ENCODE results near the gene LRPPRC. TPM values are rescaled to one million over a fixed set of nuclear protein-coding genes. Genes with fewer than 3 reads are reported as not detected.
A peak's percentile ranks its signal among the peaks of the same experiment; 100 is the strongest.
"Not testable (repeated sequence)": the region's sequence is repeated elsewhere in the genome, so short reads cannot be mapped to it uniquely, and the experiment has no call there.

The LRPPRC gene
- polyA plus RNA-seq, 1 experiment, result 86.9 TPM

GRCh38 chr2:44038277-44038676 lies 42.5 kb upstream of the LRPPRC start:
- ChIA-PET CTCF (interaction anchor here (0.6 to 1.3 kb wide), 5 partner anchors 8 to 460 kb away, joined by 3 to 6 read pairs (median 4); no protein-coding TSS in a partner anchor), POLR2A (no interaction called here)
- peaks cover 17% of the 10 kb centered on the region for H3K27me3 ChIP-seq (ENCODE audit: control insufficient read depth, insufficient read depth, low read length)

GRCh38 chr2:44037221-44037620 lies 41.4 kb upstream of the LRPPRC start:
- no peak for TF ChIP-seq CTCF (IDR thresholded peaks at IDR 0.05; ENCODE audit: low read depth, low read length)
- peaks cover 20% of the 10 kb centered on the region for H3K27me3 ChIP-seq (ENCODE audit: control insufficient read depth, insufficient read depth, low read length)
- ChIA-PET CTCF (interaction anchor here (1.2 to 1.3 kb wide), 2 partner anchors 9 to 443 kb away, joined by 3 to 6 read pairs; no protein-coding TSS in a partner anchor), POLR2A (no interaction called here)
- no peaks in the 10 kb centered on the region for H3K9me3 ChIP-seq (ENCODE audit: control insufficient read depth, insufficient read depth, low read length)
- no peak overlapping the region for H3K27ac ChIP-seq (ENCODE audit: low read depth, low read length)
- no peak for DNase-seq (ENCODE audit: low read depth, low spot score)
- no peak overlapping the region for H3K4me3 ChIP-seq (ENCODE audit: low read depth, low read length)

More at GRCh38 chr2:44038277-44038676, 42.5 kb upstream of the LRPPRC start:
- TF ChIP-seq CTCF (IDR thresholded peaks at IDR 0.05; ENCODE audit: low read depth, low read length), result no peak
- no peak overlapping the region for H3K4me3 ChIP-seq (ENCODE audit: low read depth, low read length)
- no peaks in the 10 kb centered on the region for H3K9me3 ChIP-seq (ENCODE audit: control insufficient read depth, insufficient read depth, low read length)
- no peak overlapping the region for H3K27ac ChIP-seq (ENCODE audit: low read depth, low read length)
- DNase-seq (ENCODE audit: low read depth, low spot score), result no peak

GRCh38 chr2:44033947-44034346 lies 38.2 kb upstream of the LRPPRC start:
- POLR2A ChIA-PET, result no interaction called here
- Histone ChIP-seq H3K9me3 (ENCODE audit: control insufficient read depth, insufficient read depth, low read length) (no peaks in the 10 kb centered on the region), H3K27me3 (ENCODE audit: control insufficient read depth, insufficient read depth, low read length) (peaks cover 22% of the 10 kb centered on the region), H3K27ac (ENCODE audit: low read depth, low read length) (no peak overlapping the region), H3K4me3 (ENCODE audit: low read depth, low read length) (no peak overlapping the region)
- CTCF ChIA-PET, result interaction anchor here (0.8 kb wide), 1 partner anchor 53 kb away, joined by 3 read pairs; no protein-coding TSS in a partner anchor
- no peak for DNase-seq (ENCODE audit: low read depth, low spot score)
- TF ChIP-seq CTCF (IDR thresholded peaks at IDR 0.05; ENCODE audit: low read depth, low read length), result no peak

GRCh38 chr2:44027076-44027475 lies 31.3 kb upstream of the LRPPRC start:
- H3K9me3 ChIP-seq (ENCODE audit: control insufficient read depth, insufficient read depth, low read length); CTCF ChIA-PET; H3K27me3 ChIP-seq (ENCODE audit: control insufficient read depth, insufficient read depth, low read length); DNase-seq (ENCODE audit: low read depth, low spot score); POLR2A ChIA-PET; H3K27ac ChIP-seq (ENCODE audit: low read depth, low read length); H3K4me3 ChIP-seq (ENCODE audit: low read depth, low read length): not testable (repeated sequence)

GRCh38 chr2:44016282-44016681 lies 20.5 kb upstream of the LRPPRC start:
- TF ChIP-seq CTCF (IDR thresholded peaks at IDR 0.05; ENCODE audit: low read depth, low read length), result no peak
- no peak overlapping the region for H3K4me3 ChIP-seq (ENCODE audit: low read depth, low read length)
- no peaks in the 10 kb centered on the region for H3K27me3 ChIP-seq (ENCODE audit: control insufficient read depth, insufficient read depth, low read length)
- DNase-seq (ENCODE audit: low read depth, low spot score), result peak; percentile 3
- no peaks in the 10 kb centered on the region for H3K9me3 ChIP-seq (ENCODE audit: control insufficient read depth, insufficient read depth, low read length)
- ChIA-PET CTCF (no interaction called here), POLR2A (no interaction called here)
- no peak overlapping the region for H3K27ac ChIP-seq (ENCODE audit: low read depth, low read length)

- no peaks in the 10 kb centered on the region for H3K9me3 ChIP-seq (ENCODE audit: control insufficient read depth, insufficient read depth, low read length)
- peaks cover 5% of the 10 kb centered on the region for H3K27me3 ChIP-seq (ENCODE audit: control insufficient read depth, insufficient read depth, low read length)
- ChIA-PET POLR2A (no interaction called here), CTCF (no interaction called here)
- no peak for DNase-seq (ENCODE audit: low read depth, low spot score)
- no peak overlapping the region for H3K4me3 ChIP-seq (ENCODE audit: low read depth, low read length)
- no peak for TF ChIP-seq CTCF (IDR thresholded peaks at IDR 0.05; ENCODE audit: low read depth, low read length)
- no peak overlapping the region for H3K27ac ChIP-seq (ENCODE audit: low read depth, low read length)
Measured at GRCh38 chr2:44015239-44015638, 19.4 kb upstream of the LRPPRC start.

- H3K27me3 ChIP-seq (ENCODE audit: control insufficient read depth, insufficient read depth, low read length); H3K27ac ChIP-seq (ENCODE audit: low read depth, low read length); H3K9me3 ChIP-seq (ENCODE audit: control insufficient read depth, insufficient read depth, low read length); POLR2A ChIA-PET; DNase-seq (ENCODE audit: low read depth, low spot score); H3K4me3 ChIP-seq (ENCODE audit: low read depth, low read length): not testable (repeated sequence)
- CTCF ChIA-PET, result interaction anchor here (1.0 kb wide), 1 partner anchor 31 kb away, joined by 4 read pairs; no protein-coding TSS in a partner anchor
Measured at GRCh38 chr2:44013205-44013604, 17.4 kb upstream of the LRPPRC start.
